ENCODE measurements around the gene TBC1D22A.
A peak's percentile ranks its signal among the peaks of the same experiment; 100 is the strongest.

TBC1D22A gene

GRCh38 chr22:46794491-46794890, 32.0 kb downstream of the TBC1D22A start:
- peaks cover 30 to 53% of the 10 kb centered on the region in 2 donors for H3K4me1 Mint-ChIP-seq
- no peak for DNase-seq
- no peak for ATAC-seq (replicated peaks)
- H3K9me3 Mint-ChIP-seq = no peaks in the 10 kb centered on the region
- peak overlapping the region; percentile 51 for H3K27ac Mint-ChIP-seq
- H3K27me3 Mint-ChIP-seq = no peaks in the 10 kb centered on the region
- H3K4me3 Mint-ChIP-seq = no peak overlapping the region
- peaks cover 47 to 49% of the 10 kb centered on the region in 2 donors for H3K36me3 Mint-ChIP-seq

- ATAC-seq (replicated peaks) (no peak), DNase-seq (no peak)
- Mint-ChIP-seq H3K36me3 (peaks cover 52 to 56% of the 10 kb centered on the region in 2 donors), H3K4me1 (peaks cover 31 to 56% of the 10 kb centered on the region in 2 donors), H3K27me3 (no peaks in the 10 kb centered on the region), H3K4me3 (no peak overlapping the region), H3K9me3 (no peaks in the 10 kb centered on the region), H3K27ac (no peak overlapping the region)
Measured at GRCh38 chr22:46795140-46795539, 32.7 kb downstream of the TBC1D22A start.

GRCh38 chr22:46795845-46796565, 33.6 kb downstream of the TBC1D22A start:
- Mint-ChIP-seq H3K4me1 (peaks cover 29 to 47% of the 10 kb centered on the region in 2 donors), H3K36me3 (peaks cover 55 to 60% of the 10 kb centered on the region in 2 donors)

GRCh38 chr22:46796566-46797195, 34.2 kb downstream of the TBC1D22A start:
- peaks cover 26 to 43% of the 10 kb centered on the region in 2 donors for H3K4me1 Mint-ChIP-seq
- no peaks in the 10 kb centered on the region for H3K9me3 Mint-ChIP-seq
- H3K27me3 Mint-ChIP-seq = no peaks in the 10 kb centered on the region
- ATAC-seq (replicated peaks) (no peak), DNase-seq (no peak)
- H3K4me3 Mint-ChIP-seq = no peak overlapping the region
- peak overlapping the region; percentile 59 for H3K27ac Mint-ChIP-seq
- peaks cover 52 to 60% of the 10 kb centered on the region in 2 donors for H3K36me3 Mint-ChIP-seq

More at GRCh38 chr22:46795845-46796565, 33.6 kb downstream of the TBC1D22A start:
- DNase-seq (no peak), ATAC-seq (replicated peaks) (no peak)
- Mint-ChIP-seq H3K27ac (no peak overlapping the region), H3K27me3 (no peaks in the 10 kb centered on the region), H3K9me3 (no peaks in the 10 kb centered on the region), H3K4me3 (no peak overlapping the region)

- H3K27ac Mint-ChIP-seq = peak overlapping the region; percentile 65
Measured at GRCh38 chr22:46797355-46797754, 34.9 kb downstream of the TBC1D22A start.

GRCh38 chr22:46798041-46798365, 35.6 kb downstream of the TBC1D22A start:
- Mint-ChIP-seq H3K36me3 (peaks cover 55 to 64% of the 10 kb centered on the region in 2 donors), H3K27ac (peak overlapping the region; percentile 37), H3K9me3 (no peaks in the 10 kb centered on the region), H3K4me1 (peaks cover 33 to 49% of the 10 kb centered on the region in 2 donors), H3K4me3 (no peak overlapping the region), H3K27me3 (no peaks in the 10 kb centered on the region)
- no peak for DNase-seq
- ATAC-seq (replicated peaks) = no peak

More at GRCh38 chr22:46797355-46797754, 34.9 kb downstream of the TBC1D22A start:
- Mint-ChIP-seq H3K27me3 (no peaks in the 10 kb centered on the region), H3K4me3 (no peak overlapping the region), H3K36me3 (peaks cover 55 to 65% of the 10 kb centered on the region in 2 donors), H3K4me1 (peaks cover 33 to 45% of the 10 kb centered on the region in 2 donors), H3K9me3 (no peaks in the 10 kb centered on the region)
- ATAC-seq (replicated peaks) = no peak
- no peak for DNase-seq

- ATAC-seq (replicated peaks) (peak; percentile 86 to 88), DNase-seq (peak; percentile 51)
- Mint-ChIP-seq H3K4me3 (no peak overlapping the region), H3K27me3 (no peaks in the 10 kb centered on the region), H3K36me3 (peaks cover 54 to 64% of the 10 kb centered on the region in 2 donors), H3K4me1 (peaks cover 37 to 51% of the 10 kb centered on the region in 2 donors), H3K27ac (peak overlapping the region; percentile 75), H3K9me3 (no peaks in the 10 kb centered on the region)
Measured at GRCh38 chr22:46798366-46799350, 36.2 kb downstream of the TBC1D22A start.

DNA sequence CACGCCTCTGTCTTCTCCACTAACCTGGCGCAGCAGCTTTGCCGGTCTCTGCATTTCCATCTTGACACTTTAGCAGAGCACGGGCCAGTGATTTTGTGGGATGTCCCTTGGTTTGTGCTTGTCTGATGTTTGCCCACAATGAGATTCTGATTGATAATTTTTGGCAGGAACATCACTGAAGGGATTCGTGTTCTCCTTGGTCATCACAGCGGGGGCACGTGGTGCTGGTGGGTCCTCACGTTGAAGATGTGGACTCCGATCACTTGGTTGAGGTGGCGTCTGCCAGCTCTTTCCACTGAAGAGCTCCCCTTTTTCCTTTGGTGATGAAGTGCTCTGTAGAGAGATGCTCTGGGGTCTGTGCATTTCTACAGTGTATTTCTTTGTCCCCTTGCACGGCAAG, 37.2 kb downstream of the TBC1D22A start:
- H3K4me3 Mint-ChIP-seq = no peak overlapping the region
- H3K27ac Mint-ChIP-seq = peak overlapping the region; percentile 57
- ATAC-seq (replicated peaks) (no peak), DNase-seq (no peak)
- no peaks in the 10 kb centered on the region for H3K9me3 Mint-ChIP-seq
- H3K4me1 Mint-ChIP-seq = peaks cover 42 to 57% of the 10 kb centered on the region in 2 donors
- H3K27me3 Mint-ChIP-seq = no peaks in the 10 kb centered on the region
- peaks cover 48 to 68% of the 10 kb centered on the region in 2 donors for H3K36me3 Mint-ChIP-seq

DNA sequence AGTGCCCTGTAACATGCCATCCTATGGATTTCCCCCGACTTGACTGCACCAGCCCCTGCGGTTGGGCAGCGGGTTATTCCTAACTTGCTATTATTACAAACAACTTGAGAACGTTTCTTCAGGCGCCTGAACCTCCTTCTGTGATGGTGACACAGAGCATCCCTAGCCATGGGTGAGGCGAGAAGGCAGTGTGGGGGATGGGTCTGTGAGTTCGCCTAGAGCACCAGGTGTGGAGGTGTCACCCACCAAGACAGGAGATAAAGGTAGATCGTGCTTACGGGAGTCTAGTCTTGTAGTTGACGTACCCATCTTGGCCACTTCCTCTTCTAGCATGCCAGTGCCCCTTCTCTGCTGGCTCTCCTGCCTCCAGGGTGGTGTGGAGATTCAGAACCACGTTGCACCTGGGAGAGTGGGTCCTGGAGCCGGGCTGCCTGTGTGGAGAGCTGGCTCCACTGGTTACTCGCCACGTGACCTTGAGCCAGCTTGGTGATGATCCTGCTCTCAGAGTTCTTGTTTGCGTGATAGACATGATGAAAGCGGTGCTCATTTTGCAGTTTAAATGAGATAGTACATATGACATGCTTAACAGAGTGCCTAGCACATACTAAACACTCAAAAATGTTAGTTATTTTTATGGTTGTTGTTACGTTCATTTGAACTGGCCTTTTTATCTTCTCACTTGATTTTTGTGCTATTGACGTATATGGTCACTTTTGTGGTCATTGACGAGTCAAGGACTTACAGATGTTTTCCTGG, 37.8 kb downstream of the TBC1D22A start:
- Mint-ChIP-seq H3K27me3 (no peaks in the 10 kb centered on the region), H3K9me3 (no peaks in the 10 kb centered on the region), H3K27ac (no peak overlapping the region), H3K4me3 (no peak overlapping the region), H3K4me1 (peaks cover 41 to 63% of the 10 kb centered on the region in 2 donors), H3K36me3 (peaks cover 54 to 73% of the 10 kb centered on the region in 2 donors)
- no peak for DNase-seq
- no peak for ATAC-seq (replicated peaks)

- Mint-ChIP-seq H3K36me3 (peaks cover 62 to 79% of the 10 kb centered on the region in 2 donors), H3K4me3 (no peak overlapping the region), H3K4me1 (peaks cover 44 to 74% of the 10 kb centered on the region in 2 donors), H3K27ac (peak overlapping the region; percentile 47), H3K9me3 (no peaks in the 10 kb centered on the region), H3K27me3 (no peaks in the 10 kb centered on the region)
- DNase-seq (no peak), ATAC-seq (replicated peaks) (no peak)
Measured at GRCh38 chr22:46801331-46801811, 38.9 kb downstream of the TBC1D22A start.

DNA sequence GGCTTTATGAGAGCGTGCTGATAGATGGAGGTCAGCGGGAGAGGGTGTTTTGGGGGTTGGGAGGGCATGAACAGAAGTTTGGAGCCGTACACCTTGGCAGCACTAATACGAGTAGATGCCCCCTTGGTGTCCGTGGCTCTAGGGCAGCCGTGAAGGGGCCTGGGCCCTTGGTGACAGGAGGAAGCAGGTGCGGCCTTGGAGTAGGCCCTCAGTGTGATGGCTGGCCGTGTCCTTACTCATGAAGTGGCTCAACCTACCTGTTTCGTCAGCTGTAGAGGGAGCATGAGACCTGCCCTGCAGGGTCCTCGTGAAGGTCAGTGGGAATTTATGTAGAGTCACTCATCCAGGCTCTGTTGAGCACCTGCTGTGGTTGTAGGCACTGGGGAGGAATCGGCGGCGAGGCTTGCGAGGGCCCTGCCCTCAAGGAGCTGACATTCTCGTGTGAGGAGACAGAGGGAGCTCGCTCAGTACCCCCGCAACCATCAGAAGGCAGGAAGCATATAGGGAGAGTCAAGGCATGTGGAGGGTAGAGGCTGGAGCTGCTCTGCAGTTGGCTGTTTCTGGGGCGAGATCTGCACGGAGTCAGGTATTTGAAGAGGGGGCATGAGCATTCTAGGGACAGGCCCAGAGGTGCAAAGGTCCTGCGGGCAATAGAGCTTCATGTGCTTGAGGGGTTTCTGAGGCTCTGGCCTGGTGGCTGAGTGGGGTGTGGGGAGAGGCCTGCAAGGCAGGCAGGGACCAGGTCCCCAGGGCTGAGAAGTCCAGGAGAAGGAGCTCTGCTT, 39.6 kb downstream of the TBC1D22A start:
- Mint-ChIP-seq H3K27me3 (no peaks in the 10 kb centered on the region), H3K4me3 (no peak overlapping the region), H3K9me3 (no peaks in the 10 kb centered on the region), H3K4me1 (peaks cover 48 to 81% of the 10 kb centered on the region in 2 donors), H3K27ac (peak overlapping the region; percentile 62), H3K36me3 (peaks cover 66 to 85% of the 10 kb centered on the region in 2 donors)
- DNase-seq (no peak), ATAC-seq (replicated peaks) (no peak)

DNA sequence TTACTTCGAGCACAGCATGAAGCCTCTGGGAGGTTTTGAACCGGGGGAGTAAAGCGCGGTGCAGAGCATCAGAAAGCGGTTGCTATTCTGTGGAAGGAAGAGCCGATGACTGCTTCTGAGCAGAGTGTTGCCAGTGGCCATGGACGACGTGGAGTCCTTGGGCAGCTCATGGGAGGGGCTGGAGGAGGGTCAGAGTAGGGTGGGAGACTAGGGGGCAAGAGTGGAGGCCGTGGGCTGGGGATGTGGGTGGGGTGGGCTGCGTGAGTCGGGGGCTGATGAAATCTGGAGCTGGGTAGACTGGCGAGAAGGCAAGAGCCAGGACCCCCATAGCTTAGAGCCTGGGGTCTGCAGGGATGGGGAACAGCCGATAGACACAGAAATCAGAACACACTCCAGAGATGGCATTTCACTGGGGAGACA, 40.2 kb downstream of the TBC1D22A start:
- H3K27ac Mint-ChIP-seq = peak overlapping the region; percentile 62
- H3K36me3 Mint-ChIP-seq = peaks cover 68 to 87% of the 10 kb centered on the region in 2 donors
- no peak for ATAC-seq (replicated peaks)

More for the DNA sequence above, 40.2 kb downstream of the TBC1D22A start:
- Mint-ChIP-seq H3K9me3 (no peaks in the 10 kb centered on the region), H3K4me1 (peaks cover 51 to 86% of the 10 kb centered on the region in 2 donors), H3K27me3 (no peaks in the 10 kb centered on the region), H3K4me3 (no peak overlapping the region)
- DNase-seq = no peak
